GM19452 (cell line): ENCODE measurements around the gene HEPHL1.
"Not testable (repeated sequence)": the region's sequence is repeated elsewhere in the genome, so short reads cannot be mapped to it uniquely, and the experiment has no call there.

ENCODE experiments used
- ATAC-seq: cut with Tn5 transposase; IDR thresholded peaks from one replicate; pipeline ENCODE4 v1.9.1; 2021; ENCODE audit not compliant: unreplicated experiment

The HEPHL1 gene

DNA sequence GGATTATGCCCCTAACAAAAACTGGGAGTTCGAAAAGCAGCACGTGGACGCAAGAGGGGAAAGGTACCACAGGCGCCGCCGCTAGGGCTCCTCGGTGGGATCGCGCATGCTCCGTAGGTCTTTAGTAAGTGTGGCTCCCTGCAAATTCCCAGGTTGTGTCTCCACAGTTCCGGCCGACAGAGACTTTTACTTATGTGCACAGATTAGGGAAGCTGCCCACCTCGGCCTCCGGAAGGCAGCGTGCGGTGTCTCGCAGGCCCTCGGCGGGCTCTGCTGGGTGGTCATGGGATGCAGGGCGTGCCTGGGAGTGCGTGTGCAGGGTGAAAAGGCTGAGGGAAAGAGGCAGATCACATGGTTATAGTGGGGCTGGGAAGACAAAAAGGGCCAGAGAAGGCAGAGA, 67.8 kb downstream of the HEPHL1 start:
- ATAC-seq, result no peak

DNA sequence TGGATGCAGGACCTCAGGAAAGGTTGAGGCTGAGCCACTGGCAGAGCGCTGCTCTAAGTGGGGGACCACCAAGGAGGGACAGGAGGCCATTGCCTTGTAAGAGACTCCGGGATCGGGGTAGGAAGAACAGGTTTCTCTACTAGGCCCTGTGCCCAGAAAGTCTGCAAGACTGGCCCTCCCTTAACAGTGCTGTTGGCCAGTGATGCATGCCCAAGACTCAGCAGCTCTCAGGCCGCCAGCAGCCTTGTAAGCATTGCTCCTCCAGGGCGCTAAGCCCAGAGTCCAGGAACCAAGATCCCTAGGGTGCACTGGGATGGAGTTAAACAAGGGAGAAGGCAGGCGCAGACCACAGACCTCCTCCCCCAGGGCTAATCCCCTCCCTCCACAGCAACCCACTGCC, 68.2 kb downstream of the HEPHL1 start:
- no peak for ATAC-seq

DNA sequence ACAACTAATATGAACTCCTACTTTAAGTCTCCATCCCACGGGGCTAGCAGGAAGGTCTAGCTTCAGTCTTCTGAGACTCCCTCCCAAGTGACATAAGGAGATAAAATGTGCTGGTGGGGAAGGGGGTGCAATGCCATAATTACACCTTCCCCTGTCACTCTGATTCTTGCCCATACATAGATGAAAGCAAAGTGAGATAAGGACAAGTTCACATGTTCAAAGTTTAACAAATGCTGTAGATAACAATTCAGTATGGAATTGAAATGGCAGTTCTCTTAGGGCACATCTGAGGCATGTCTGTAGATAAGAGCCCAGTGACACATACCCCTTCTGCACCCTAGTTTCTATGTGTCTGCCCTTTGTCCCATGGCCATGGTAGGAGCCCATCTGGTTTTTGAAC, 69.2 kb downstream of the HEPHL1 start:
- ATAC-seq, result no peak

DNA sequence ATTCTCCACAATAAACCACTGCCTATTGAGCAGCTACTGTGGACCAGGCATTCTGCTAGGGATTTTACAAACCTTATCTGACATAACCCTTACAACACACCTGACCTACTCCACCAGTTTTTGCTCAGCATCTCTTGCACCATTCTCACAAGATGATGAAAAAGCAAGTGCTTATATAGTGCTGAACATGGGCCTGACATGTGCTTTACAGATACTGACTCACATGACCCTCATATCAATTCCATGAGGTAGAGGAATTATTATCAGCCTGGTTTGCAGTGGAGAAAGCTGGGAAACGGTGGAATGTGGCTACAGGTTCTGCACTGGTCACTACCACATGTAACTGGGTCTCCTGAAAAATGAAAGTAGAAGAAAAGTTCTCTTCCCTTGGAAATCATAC, 69.9 kb downstream of the HEPHL1 start:
- no peak for ATAC-seq

DNA sequence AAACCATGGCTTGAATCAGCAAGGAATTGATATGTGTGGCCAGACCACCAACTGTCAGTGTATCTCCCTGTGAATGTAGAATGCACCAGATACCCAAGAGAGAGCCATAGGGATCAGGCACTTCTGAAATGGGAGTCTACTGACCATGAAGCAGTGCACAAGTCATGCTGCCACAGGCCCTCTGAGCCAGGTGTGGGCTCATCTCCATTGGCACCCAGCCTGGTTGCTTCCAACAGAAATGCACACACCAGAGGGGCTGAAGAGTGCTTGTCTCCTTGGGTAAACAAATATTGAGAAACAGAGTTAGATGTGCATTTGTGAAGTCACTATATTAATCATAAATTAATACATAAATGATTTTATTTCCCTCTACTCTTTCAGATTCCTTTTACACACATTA, 79.1 kb downstream of the HEPHL1 start:
- no peak for ATAC-seq

DNA sequence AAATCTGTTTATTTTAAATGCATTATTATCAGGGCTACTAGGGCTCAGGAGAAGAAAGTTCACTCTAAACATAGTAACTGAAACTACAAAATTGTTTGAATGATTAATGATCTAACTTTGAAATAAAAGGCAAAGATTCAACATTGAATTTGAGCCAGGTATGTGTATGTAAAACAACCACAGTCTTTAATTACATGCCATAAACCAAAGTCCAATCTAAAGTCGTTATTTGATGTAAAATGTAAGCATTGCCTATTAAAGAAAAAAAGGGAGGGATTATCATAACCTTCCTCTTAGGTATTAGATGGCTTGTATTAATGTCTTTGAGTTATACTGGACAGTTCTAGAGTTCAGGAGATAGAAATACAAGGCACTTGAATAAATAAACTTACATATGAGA, 82.3 kb downstream of the HEPHL1 start:
- no peak for ATAC-seq

DNA sequence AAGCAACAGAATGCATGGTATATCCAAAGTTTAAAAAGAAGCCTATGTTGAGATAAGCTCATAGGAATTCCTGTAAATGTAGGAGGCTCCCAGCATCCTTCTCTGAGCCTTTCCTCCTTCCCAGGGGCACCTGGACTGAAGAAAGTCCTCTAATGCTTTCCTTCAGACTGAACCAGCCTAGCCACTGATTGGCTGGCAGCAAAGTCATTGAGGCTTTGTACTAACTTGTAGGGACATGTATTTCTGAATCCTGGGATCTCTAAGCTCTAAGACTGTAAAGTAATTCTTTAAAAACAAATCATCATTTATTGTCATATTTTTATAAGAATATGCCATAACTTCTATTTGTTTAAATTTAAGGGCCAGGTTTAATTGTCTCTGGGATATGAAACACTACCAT, 83.6 kb downstream of the HEPHL1 start:
- ATAC-seq, result no peak

DNA sequence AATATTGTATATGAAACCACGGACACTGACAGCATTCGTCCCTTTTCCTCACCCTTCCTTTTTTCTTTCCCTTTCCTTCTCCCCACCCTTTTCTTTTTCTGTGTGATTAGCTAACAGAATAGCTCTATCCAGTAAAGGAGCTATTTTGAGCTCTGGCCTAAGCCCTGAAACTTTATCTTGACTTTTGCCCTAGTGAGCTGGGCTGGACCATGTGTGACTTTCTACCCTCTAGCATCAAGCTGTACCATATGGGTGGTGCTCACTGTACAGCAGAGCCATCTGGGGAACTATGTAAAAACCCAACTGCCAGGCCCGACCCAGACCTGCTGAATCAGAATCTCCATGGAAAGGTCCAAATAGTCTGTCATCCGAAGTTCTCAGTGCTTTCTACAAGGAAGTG, 85.6 kb downstream of the HEPHL1 start:
- no peak for ATAC-seq

DNA sequence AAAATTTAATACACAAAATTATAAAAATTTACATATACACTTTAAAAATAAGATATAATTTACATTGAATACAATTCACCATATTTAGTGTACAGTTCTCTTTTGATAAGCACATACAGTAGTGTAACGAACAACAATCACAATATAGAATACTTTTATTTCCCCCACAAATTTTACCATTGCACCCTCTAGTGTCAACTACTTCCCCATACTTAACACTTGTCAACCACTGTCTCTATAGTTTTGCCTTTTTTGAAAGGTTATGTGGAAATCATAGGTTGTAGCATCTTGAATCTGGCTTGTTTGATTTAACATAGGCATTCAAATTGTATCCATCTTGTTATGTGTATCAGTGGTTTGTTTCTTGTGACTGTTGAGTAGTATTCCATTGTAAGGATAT, 86.2 kb downstream of the HEPHL1 start:
- no peak for ATAC-seq

DNA sequence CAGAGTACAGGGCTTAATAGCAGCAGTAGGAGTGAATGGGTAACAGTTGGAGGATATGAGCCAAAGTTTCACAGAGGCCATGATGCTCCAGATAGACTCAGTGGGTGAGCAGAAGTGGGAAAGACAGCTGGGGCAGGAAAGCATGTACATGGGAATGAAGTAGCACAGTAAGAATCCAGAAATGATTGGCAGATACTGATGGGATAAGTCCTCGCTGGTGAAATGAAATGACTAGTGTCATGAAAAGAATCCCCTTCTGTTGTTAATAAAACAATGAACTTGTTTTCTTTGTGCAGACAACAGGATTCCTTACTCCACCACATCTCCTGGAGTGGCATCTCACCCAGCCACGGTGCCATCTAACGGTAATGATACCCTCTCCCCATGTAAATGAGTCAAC, 90.1 kb downstream of the HEPHL1 start:
- ATAC-seq, result no peak

DNA sequence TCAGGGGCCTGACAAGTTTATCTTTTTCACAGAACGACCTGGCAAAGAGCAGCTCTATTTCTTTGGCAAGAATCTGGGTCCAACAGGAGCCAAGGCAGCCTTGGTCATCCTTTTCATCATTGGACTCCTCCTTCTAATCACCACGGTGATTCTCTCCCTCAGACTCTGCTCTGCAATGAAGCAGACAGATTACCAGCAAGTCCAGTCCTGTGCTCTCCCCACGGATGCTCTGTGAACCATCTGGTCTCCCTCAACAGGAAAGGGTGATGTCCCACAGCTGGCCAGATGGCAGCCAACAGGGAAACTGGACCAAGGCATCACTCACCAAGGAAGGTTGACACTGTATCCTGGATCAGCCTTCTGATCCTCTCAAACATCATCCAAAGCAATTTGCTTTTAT, 90.5 kb downstream of the HEPHL1 start:
- no peak for ATAC-seq

DNA sequence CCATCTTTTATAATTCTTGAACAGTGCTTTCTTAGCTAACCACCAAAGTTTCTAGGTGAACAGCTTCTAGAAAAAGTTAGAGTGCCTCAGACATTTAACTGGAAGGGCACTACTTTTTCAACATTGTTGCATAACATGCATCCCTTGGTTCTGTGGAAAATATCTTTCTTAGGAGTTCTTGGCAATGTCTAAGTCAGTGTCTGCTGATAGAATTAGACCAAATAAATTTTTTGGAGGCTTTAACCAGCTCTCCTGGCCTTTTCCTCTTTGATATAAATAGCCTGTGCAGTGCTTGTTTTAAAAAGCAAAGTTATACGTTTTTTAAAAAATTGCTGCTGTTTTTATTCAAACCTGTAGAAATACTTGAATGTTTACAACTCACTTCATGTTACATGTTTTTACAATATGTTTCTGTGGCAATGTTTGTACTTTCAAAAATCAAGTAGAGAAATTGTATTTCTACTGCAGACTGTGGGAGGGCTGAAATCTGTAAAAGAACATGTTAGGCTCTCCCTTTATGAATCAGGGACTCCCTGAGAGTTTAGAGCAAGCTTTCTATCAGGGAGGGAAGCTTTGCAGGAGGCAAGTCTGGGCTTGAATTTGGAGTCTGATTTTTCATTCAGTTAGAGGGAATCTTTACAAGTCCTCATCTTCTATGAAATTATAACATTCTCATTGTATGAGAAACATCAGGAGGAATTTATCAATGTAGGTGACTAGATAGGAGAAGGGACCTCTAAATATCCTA, 91.2 kb downstream of the HEPHL1 start:
- ATAC-seq, result no peak

DNA sequence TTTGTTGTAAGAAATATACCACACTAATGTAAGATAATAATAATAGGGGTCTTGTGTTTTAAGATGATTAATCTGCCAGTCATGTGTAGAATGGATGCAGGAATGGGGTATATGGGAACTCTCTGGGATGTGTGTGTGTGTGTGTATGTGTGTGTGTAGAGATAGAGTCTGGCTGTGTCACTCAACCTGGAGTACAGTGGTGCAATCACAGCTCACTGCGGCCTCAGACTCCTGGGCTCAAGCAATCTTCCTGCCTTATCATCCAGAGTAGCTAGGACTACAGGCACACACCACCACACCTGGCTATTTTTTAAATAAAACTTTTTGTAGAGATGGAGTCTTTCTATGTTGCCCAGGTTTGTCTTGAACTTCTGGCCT, 96.0 kb downstream of the HEPHL1 start:
- no peak for ATAC-seq

DNA sequence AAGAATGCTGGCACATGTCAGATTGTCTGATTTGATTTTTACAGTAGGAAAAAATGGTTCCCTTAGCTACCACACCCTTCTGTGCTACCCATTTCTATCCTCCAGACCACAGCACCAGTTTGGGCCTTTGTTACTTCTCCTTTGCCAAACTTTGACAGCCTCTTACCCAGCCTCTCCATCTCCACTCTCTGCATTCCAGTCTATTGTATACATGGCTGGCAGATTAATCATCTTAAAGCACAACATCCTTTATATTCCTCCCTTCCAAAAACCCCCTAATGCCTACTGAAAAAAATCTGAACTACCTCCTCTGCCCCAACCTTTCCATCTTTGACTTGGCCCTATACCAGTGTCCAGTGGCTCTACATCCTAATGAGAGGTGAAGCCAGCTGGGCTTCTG, 96.7 kb downstream of the HEPHL1 start:
- ATAC-seq, result no peak

DNA sequence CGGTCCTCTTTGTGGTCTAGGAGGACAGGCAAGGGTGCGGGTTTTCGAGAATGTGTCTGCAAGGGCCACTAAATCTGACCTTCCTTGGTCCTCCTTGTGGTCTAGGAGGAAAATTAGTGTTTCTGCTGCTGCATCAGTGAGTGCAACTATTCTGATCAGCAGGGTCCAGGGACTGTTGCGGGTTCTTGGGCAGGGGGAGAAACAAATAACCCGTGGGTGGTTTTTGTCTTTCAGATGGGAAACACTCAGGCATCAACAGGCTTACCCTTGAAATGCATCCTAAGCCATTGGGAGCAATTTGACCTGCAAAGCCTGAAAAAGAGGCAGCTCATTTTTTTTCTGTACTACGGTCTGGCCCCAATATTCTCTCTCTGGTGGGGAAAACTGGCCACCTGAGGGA, 98.5 kb downstream of the HEPHL1 start:
- not testable (repeated sequence) for ATAC-seq

DNA sequence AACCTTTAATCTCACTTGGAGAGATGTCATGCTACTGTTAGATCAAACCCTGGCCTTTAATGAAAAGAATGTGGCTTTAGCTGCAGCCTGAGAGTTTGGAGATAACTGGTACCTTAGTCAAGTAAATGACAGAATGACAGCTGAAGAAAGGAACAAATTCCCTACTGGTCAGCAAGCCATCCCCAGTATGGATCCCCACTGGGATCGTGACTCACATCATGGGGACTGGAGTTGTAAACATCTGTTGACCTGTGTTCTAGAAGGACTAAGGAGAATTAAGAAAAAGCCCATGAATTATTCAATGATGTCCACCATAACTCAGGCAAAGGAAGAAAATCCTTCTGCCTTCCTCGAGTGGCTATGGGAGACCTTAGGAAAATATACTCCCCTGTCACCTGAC, 99.4 kb downstream of the HEPHL1 start:
- ATAC-seq, result not testable (repeated sequence)

DNA sequence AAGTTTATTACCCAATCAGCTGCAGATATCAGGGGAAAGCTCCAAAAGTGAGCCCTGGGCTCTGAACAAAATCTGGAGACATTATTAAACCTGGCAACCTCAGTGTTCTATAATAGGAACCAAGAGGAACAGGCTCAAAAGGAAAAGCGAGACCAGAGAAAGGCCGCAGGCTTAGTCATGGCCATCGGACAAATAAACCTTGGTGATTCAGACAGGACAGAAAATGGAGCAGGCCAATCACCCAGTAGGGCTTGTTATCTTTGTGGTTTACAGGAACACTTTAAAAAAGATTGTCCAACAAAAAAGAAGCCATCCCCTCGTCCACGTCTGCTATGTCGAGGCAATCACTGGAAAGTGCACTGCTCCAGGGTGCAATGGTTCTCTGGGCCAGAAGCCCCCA, 99.8 kb downstream of the HEPHL1 start:
- ATAC-seq, result no peak

DNA sequence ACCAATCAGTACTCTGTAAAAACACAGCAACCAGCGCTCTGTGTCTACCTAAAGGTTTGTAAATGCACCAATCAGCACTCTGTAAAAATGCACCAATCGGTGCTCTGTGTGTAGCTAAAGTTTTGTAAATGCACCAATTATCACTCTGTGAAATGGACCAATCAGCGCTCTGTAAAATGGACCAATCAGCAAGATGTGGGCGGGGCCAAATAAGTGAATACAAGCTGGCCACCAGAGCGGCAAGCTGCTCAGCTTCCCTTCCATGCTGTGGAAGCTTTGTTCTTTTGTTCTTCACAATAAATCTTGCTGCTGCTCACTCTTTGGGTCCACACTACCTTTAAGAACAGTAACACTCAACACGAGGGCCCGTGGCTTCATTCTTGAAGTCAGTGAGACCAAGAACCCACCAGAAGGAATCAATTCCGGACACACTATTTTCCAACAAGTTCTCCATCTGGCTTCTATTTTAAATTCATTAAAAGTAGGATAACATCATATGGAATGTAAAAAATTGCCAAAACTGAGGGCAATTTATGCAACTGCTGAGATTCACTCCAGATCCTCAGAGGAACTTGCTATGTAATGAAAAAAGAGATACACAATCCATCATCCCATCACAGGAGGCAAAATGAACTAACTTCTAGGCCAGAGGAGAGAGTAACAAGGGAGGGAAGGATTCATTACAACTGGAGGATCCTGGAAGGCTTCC, 104.4 kb downstream of the HEPHL1 start:
- ATAC-seq, result no peak

DNA sequence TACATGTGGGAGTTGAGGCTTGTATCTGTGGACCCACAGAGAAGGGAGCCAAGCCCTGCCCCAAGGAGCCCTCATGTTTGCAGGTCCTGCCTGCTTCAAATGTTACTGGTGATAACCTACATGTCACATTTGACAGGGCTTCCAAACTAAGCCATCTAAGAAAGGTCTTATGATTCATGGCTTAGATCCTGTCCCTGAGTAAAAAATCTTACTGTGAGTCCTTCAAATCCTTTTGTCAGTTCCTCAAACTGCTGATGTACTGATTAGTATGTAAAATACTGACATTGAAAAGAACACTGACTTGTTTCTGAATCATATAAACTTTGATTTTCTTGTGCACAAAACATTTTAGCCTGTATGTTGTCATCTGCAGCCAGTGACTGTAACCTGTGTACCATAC, 106.5 kb downstream of the HEPHL1 start:
- no peak for ATAC-seq

DNA sequence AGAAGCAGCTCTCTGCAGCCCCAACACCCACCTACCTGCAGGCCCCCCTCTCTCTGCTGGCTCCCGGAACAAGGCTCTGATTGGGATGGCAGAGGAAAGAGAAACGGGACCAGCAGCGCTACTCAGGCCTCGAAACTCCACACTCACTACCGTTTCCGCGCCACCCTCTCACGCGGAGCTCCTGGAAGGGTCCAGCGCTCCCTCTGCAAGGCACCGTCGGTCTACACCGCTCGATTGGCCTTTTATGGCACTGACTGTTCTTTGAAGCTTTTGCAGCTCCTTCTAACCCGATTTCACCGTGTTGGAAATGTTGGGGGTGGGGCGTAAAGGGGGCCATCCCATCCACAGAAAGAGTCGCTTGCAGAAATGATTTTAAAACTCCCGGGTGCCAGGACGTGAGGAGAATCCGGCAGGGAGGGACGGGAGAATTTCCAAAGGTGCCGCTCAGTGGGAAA, 107.2 kb downstream of the HEPHL1 start:
- ATAC-seq, result peak; percentile 16

DNA sequence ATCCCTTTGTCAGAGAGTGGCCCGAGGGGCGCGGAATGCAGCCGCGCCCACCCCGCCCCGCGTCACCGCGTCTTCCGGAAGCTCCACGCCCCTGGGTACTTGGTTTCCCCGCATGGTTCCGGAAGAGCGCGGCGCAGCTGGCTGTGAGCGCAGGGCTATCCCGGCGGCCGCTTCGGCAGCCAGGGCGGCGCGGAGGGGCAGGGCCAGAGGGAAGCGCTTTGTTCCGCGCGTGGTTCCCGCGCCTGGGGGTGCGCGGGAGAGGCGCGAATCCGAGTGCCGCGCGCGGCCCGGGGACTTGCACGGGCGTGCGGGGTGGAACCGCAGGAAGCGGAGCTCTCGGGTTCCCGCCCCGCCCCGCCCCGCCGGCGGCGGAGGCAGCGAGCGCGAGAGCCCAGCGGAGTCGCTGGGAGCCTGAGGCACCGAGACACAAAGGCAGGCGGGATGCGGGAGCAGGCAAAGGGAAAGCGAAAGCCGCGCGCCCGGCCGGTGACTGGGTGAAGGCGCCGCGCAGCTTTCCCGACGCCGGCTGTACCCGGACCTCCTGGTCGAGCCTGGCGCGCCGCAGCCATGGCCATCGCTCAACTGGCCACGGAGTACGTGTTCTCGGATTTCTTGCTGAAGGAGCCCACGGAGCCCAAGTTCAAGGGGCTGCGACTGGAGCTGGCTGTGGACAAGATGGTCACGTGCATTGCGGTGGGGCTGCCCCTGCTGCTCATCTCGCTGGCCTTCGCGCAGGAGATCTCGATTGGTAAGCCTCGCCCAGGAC, 107.8 kb downstream of the HEPHL1 start, which contains the start of gene PANX1:
Gene PANX1 (plus strand): TSS at position 96 of the 766 bp plus-strand sequence. CDS start 472 bp downstream, at position 568.
- ATAC-seq, result peak; percentile 80
